ENCODE data around the gene TMPRSS12. TPM values are rescaled to one million over a fixed set of nuclear protein-coding genes. Genes with fewer than 3 reads are reported as not detected.
"Not testable (repeated sequence)": the region's sequence is repeated elsewhere in the genome, so short reads cannot be mapped to it uniquely, and the experiment has no call there.

The TMPRSS12 gene
- total RNA-seq, 3 donors from 2014 or later, result not detected

- Histone ChIP-seq H3K27ac (no peak overlapping the region), H3K36me3 (no peaks in the 10 kb centered on the region), H3K9me3 (peaks cover 0 to 4% of the 10 kb centered on the region in 2 donors), H3K4me3 (no peak overlapping the region), H3K27me3 (no peaks in the 10 kb centered on the region), H3K4me1 (no peaks in the 10 kb centered on the region)
- no peak for DNase-seq (ENCODE audit: low spot score in 2 of 2)
- intact Hi-C loops (cut with DNase I; ENCODE audit: low total_unique reads), result no loop called here
- no peak for TF ChIP-seq POLR2A (IDR thresholded peaks at IDR 0.05)
Observed at GRCh38 chr12:50865266-50865665, 22.5 kb downstream of the TMPRSS12 start.

GRCh38 chr12:50868881-50869280 is 26.2 kb downstream of the TMPRSS12 start:
- H3K27me3 ChIP-seq; intact Hi-C loops (cut with DNase I; ENCODE audit: low total_unique reads); H3K27ac ChIP-seq; H3K36me3 ChIP-seq; DNase-seq (ENCODE audit: low spot score in 2 of 2); H3K4me1 ChIP-seq; H3K4me3 ChIP-seq; H3K9me3 ChIP-seq: not testable (repeated sequence)

- Histone ChIP-seq H3K27me3 (no peaks in the 10 kb centered on the region), H3K4me3 (no peak overlapping the region), H3K4me1 (no peaks in the 10 kb centered on the region), H3K27ac (no peak overlapping the region), H3K36me3 (no peaks in the 10 kb centered on the region), H3K9me3 (peaks cover 10 to 11% of the 10 kb centered on the region in 2 donors)
- TF ChIP-seq CTCF (IDR thresholded peaks at IDR 0.05) (no peak), POLR2AphosphoS5 (IDR thresholded peaks at IDR 0.05) (no peak), POLR2A (IDR thresholded peaks at IDR 0.05) (no peak)
- no peak for DNase-seq (ENCODE audit: low spot score in 2 of 2)
- intact Hi-C loops (cut with DNase I; ENCODE audit: low total_unique reads), result no loop called here
Observed at GRCh38 chr12:50882563-50882962, 39.8 kb downstream of the TMPRSS12 start.

GRCh38 chr12:50887191-50887590 is 44.5 kb downstream of the TMPRSS12 start:
- no peak overlapping the region for H3K27ac ChIP-seq
- H3K9me3 ChIP-seq, result peaks cover 10 to 11% of the 10 kb centered on the region in 2 donors
- H3K27me3 ChIP-seq, result no peaks in the 10 kb centered on the region
- H3K36me3 ChIP-seq, result no peaks in the 10 kb centered on the region
- intact Hi-C loops (cut with DNase I; ENCODE audit: low total_unique reads), result no loop called here
- no peak for TF ChIP-seq POLR2A (IDR thresholded peaks at IDR 0.05)
- TF ChIP-seq POLR2AphosphoS5 (IDR thresholded peaks at IDR 0.05), result no peak
- no peak for TF ChIP-seq CTCF (IDR thresholded peaks at IDR 0.05)
- H3K4me3 ChIP-seq, result no peak overlapping the region
- H3K4me1 ChIP-seq, result no peaks in the 10 kb centered on the region
- DNase-seq (ENCODE audit: low spot score in 2 of 2), result no peak

- intact Hi-C loops (cut with DNase I; ENCODE audit: low total_unique reads), result no loop called here
- DNase-seq (ENCODE audit: low spot score in 2 of 2), result no peak
Observed at GRCh38 chr12:50888666-50889065, 45.9 kb downstream of the TMPRSS12 start.

GRCh38 chr12:50894241-50894640 is 51.5 kb downstream of the TMPRSS12 start:
- Histone ChIP-seq H3K9me3 (no peaks in the 10 kb centered on the region), H3K4me3 (no peak overlapping the region), H3K4me1 (no peaks in the 10 kb centered on the region), H3K36me3 (no peaks in the 10 kb centered on the region), H3K27me3 (no peaks in the 10 kb centered on the region), H3K27ac (no peak overlapping the region)
- no peak for TF ChIP-seq CTCF (IDR thresholded peaks at IDR 0.05)
- TF ChIP-seq POLR2AphosphoS5 (IDR thresholded peaks at IDR 0.05), result no peak
- no peak for TF ChIP-seq POLR2A (IDR thresholded peaks at IDR 0.05)
- no peak for DNase-seq (ENCODE audit: low spot score in 2 of 2)
- intact Hi-C loops (cut with DNase I; ENCODE audit: low total_unique reads), result no loop called here

More at GRCh38 chr12:50888666-50889065, 45.9 kb downstream of the TMPRSS12 start:
- H3K36me3 ChIP-seq, result no peaks in the 10 kb centered on the region
- H3K4me3 ChIP-seq, result no peak overlapping the region
- TF ChIP-seq POLR2A (IDR thresholded peaks at IDR 0.05) (no peak), POLR2AphosphoS5 (IDR thresholded peaks at IDR 0.05) (no peak), CTCF (IDR thresholded peaks at IDR 0.05) (no peak)
- no peaks in the 10 kb centered on the region for H3K27me3 ChIP-seq
- H3K9me3 ChIP-seq, result no peaks in the 10 kb centered on the region
- H3K27ac ChIP-seq, result no peak overlapping the region
- H3K4me1 ChIP-seq, result no peaks in the 10 kb centered on the region
